HG02610 (cell line): ENCODE measurements around the gene STAT6.
"Not testable (repeated sequence)": the region's sequence is repeated elsewhere in the genome, so short reads cannot be mapped to it uniquely, and the experiment has no call there.

Source experiments
- ATAC-seq: cut with Tn5 transposase; IDR thresholded peaks from one replicate; pipeline ENCODE4 v1.9.1; 2021; ENCODE audit warnings: mild to moderate bottlenecking, moderate library complexity; ENCODE audit not compliant: unreplicated experiment

Gene STAT6

GRCh38 chr12:57127101-57127725 lies 16.1 kb upstream of the STAT6 start:
- no peak for ATAC-seq

DNA sequence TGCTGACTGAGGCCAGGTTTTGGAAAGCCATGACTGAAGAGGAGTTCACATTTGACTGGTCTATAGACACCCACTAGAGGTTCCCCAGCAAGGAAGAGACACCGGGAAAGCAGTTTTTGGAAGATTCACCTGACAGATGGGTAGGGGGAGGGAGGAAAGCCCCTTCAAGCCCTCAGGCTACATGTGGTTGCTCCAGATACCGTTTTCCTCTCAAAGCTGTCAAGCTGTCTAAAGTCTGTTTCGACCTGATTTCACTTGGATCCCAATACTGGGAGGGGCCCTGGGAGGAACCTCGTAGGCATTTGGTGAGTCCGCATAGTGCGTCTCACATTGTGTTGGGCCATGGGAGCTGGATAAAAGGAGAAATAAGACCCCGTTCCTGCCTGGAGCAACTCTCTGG lies 15.4 kb upstream of the STAT6 start:
- ATAC-seq: no peak

DNA sequence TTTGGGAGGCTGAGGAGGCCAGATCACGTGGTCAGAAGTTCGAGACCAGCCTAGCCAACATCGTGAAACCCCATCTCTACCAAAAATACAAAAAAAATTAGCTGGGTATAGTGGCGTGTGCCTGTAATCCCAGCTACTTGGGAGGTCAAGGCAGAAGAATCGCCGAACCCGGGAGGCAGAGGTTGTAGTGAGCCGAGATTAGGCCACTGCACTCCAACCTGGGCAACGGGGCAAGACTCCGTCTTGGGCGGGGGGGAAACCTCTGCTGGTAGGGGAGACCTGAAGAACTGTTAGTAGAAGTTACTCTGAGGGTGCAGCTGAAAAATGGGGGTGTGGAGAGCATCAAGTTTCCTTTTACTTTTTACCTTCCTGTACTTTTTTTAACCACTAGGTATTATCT lies 14.9 kb upstream of the STAT6 start:
- no peak for ATAC-seq

GRCh38 chr12:57124261-57124877 lies 13.2 kb upstream of the STAT6 start:
- ATAC-seq: peak; percentile 36

DNA sequence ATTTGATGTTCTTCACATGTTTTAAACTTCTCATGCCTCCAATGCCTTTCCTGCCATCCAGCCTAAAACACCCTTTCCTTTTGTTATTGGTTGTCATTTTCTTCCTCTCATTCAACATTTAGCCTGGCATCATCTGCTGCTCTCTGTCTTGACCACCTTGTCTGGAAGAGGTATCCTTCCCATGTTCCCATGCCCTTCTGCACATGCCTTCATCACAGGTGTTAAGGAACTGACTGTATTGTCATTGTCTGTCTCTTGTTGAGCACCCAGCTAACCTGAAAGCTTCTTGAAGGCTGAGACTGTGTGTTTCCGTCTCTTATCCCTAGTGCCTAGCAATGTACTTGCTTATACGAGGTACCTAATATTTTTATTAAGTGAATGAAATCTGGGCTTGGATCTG lies 12.7 kb upstream of the STAT6 start:
- ATAC-seq: no peak

GRCh38 chr12:57120718-57121117 lies 9.6 kb upstream of the STAT6 start:
- ATAC-seq: not testable (repeated sequence)

GRCh38 chr12:57119294-57120085 lies 8.3 kb upstream of the STAT6 start:
- ATAC-seq: no peak

GRCh38 chr12:57118711-57119271 lies 7.6 kb upstream of the STAT6 start:
- ATAC-seq: no peak

DNA sequence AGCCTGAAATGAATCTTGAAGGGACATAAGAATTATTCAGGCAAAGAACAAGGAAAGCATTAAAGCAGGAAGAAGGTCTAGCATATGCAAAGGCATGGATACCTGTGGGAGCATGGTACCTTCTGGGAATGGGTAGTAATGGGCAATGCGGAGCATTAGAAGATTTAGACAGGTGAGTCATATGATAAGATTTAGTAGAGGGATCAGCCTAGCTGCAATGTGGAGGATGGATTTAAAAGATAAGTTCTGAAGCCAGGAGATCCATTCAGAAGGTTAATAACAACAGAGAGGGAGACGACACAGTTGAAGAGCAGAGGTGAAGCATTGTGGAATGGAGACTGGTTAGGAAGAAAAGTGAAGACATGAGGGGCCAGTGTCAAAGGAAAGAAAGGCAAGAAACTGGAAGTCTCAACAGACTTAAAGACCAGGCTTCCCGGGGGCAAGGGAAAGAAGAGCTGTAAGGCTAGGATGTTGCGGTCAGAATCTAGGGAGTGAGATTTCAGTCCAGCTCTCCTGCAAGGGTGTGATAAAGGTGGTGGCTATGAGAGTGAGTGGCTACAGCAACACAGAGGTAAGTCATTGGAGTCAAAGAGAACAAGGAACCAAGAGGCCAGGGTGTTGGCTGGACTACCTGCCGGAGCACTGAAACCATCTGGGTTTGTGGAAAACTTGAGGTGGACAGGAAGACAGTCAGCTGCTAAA lies 5.6 kb upstream of the STAT6 start:
- no peak for ATAC-seq

DNA sequence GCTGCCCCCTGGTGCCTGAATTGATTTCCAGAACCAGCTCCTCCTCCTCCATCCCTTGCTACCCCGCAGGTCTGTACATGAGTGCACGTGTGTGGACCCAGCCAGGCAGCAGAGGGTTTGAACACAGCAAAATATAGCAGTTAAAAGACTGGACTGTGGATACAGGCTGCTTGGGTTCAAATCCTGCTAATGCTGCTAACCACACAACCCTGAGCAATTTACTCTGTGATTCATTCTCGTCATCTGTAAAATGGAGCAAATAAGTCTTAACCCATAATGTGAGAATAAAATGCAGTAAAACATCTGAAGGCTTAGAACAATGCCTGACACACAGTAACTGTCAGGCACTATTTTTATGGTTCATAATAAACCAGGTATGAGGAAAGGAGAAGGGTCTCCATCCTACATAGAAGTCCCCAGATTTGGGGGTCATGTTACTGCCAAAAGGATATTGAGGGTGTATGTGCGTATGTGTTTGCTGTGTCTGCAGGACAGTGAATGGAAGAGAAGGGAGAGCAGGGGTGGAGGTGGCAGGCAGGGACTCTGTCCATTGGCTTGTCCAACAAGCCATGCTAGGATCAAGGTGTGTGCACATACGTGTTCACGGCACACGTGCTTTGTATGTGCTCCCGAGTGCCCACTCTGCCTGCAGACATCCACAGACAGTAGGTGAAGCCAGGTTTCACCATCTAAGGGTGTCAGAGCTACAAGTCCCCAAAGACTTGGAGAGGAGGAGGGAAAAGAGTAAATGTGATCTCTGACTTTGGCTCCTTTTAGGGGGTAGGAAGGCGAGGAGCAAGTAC lies 1.5 kb upstream of the STAT6 start:
- peak; percentile 48 for ATAC-seq

DNA sequence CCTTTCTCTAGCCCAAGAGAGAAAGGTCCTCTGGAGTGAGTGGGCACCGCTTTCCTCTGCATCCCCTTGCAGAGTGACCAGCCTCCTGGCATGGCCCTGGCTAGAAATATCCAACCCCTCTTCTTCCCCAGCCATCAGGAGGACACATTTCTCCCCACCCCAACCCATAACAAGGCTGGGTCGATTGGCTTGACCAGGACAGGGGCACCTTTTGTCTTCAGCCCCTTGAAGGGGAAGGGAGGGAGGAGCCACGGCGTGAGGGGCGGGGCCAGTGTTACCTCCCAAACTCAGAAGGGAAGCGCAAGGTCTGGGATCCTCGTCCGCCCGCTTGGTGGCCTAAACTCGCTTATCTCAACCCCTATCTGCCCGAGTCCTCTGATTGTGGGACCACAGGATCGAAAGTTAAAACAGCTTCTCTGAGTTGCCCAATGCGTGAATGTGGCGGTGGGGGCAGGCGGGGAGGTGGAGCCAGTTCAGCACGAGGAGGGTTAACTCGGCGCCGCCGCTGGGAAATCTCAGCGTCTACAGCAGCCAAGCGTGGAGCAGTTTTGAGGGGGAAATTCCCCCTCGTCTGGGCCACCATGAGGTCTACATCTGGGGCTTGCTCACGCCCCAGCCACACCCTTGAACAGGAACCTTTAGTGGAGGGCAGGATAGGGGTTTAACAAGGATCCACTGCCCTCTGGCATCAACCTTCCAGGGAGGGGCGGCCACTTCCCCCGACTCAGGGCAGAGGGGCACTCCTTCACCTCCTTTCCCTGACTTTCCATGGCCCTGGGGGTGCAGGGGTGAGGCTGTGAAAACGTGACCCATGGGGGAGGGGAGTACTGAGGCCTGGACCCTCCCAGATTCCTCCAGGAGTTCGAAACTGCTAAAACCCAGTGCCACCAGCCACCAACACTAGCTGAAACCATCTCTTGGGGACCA lies 795 bp downstream of the STAT6 start:
- peak; percentile 65 for ATAC-seq

GRCh38 chr12:57109207-57110103 lies 1.7 kb downstream of the STAT6 start:
- no peak for ATAC-seq

GRCh38 chr12:57107456-57108155 lies 3.6 kb downstream of the STAT6 start:
- ATAC-seq: no peak

- no peak for ATAC-seq
These were observed 5.0 kb downstream of the STAT6 start for GRCh38 chr12:57106021-57106708.

GRCh38 chr12:57105011-57105753 lies 6.0 kb downstream of the STAT6 start:
- ATAC-seq: no peak

- no peak for ATAC-seq
These were observed 6.8 kb downstream of the STAT6 start for GRCh38 chr12:57104292-57104910.
